HepG2 (cell line): ENCODE results near the gene NLGN2. TPM values are rescaled to one million over a fixed set of nuclear protein-coding genes. Genes with fewer than 3 reads are reported as not detected.

ENCODE experiments used
- ATAC-seq: fragments of 200-7000 bp; cut with Tn5 transposase; 3 replicates; pipeline ENCODE4 v1.9.1; 2020; ENCODE audit warnings: mild to moderate bottlenecking, moderate library complexity
- BruUV-seq: library from RNA; stranded (reverse); fragments of 400-500 nt; replicated peaks from 2 replicates; lab custom pipeline; 2021; lab: Mats Ljungman, UMichigan
- CTCF ChIA-PET: fragments of 300-600 bp; formaldehyde crosslinking; extraction: SDS; loops from one replicate; lab custom pipeline; 2021; ENCODE audit warnings: low total read pairs, inconsistent platforms, low intra/inter-chr PET ratio; lab: Yijun Ruan, JAX
- POLR2A ChIA-PET: fragments of 350-600 bp; sonication (Branson Sonifier 250); formaldehyde crosslinking; loops from one replicate; lab custom pipeline; 2020; ENCODE audit warnings: antibody characterized with exemption, inconsistent platforms; lab: Yijun Ruan, JAX
- DNase-seq: peaks from one replicate; pipeline ENCODE4 v3.0.0-alpha.2; 2015; ENCODE audit warnings: low spot score
- FAIRE-seq: peaks from 3 replicates; lab custom pipeline; 2011; peaks lifted over from hg19 to GRCh38; lab: Jason Lieb, UNC
- H2AFZ ChIP-seq: one replicate; pipeline ENCODE4 v1.6.1; 2011; ENCODE audit warnings: low read length, inconsistent platforms
- H3K27ac ChIP-seq: fragments of 300-600 bp; 3 replicates; pipeline ENCODE4 v1.8.0; 2011; ENCODE audit warnings: mixed run types, mild to moderate bottlenecking, mixed read lengths, low read length, inconsistent platforms; ENCODE audit not compliant: insufficient read depth; ENCODE audit errors: extremely low read length
- H3K27me3 ChIP-seq, 2 experiments: fragments of 200-600 bp in 1 of 2; 2 replicates in 1 of 2; 3 replicates in 1 of 2; pipeline versions ENCODE4 v1.6.0 to v1.8.0; 2011; ENCODE audit warnings: low read length in 2 of 2, mild to moderate bottlenecking in 2 of 2, moderate library complexity in 2 of 2, inconsistent platforms in 1 of 2; ENCODE audit not compliant: insufficient read depth in 2 of 2, control insufficient read depth in 1 of 2
- H3K36me3 ChIP-seq, 2 experiments: fragments of 200-600 bp in 1 of 2; replicated peaks in 1 of 2; 2 replicates in 1 of 2; 3 replicates in 1 of 2; pipeline versions ENCODE4 v1.5.1 to v1.8.0; 2011; ENCODE audit warnings: low read length in 2 of 2, inconsistent platforms in 1 of 2; ENCODE audit not compliant: insufficient read depth in 2 of 2, control insufficient read depth in 1 of 2
- H3K4me1 ChIP-seq: 2 replicates; pipeline ENCODE4 v1.5.1; 2012; ENCODE audit warnings: low read length, inconsistent platforms; ENCODE audit not compliant: insufficient read depth
- H3K4me2 ChIP-seq: 2 replicates; pipeline ENCODE4 v1.6.0; 2011; ENCODE audit warnings: low read depth, low read length, inconsistent platforms
- H3K4me3 ChIP-seq, 3 experiments: fragments of 200-600 bp in 1 of 3; sonication (generic), shearing (Covaris generic) in 1 of 3; replicated peaks in 1 of 3; 2 replicates each; pipeline ENCODE4 v1.5.1; 2011 to 2016; ENCODE audit warnings: low read length in 3 of 3, inconsistent platforms in 2 of 3, low read depth in 2 of 3, mild to moderate bottlenecking in 2 of 3, control low read depth in 1 of 3, mixed read lengths in 1 of 3; ENCODE audit not compliant: insufficient read depth in 1 of 3
- H3K79me2 ChIP-seq: one replicate; pipeline ENCODE4 v1.6.1; 2011; ENCODE audit warnings: low read length, inconsistent platforms; ENCODE audit not compliant: insufficient read depth
- H3K9ac ChIP-seq: 2 replicates; pipeline ENCODE4 v1.6.0; 2011; ENCODE audit warnings: mild to moderate bottlenecking, low read depth, low read length, inconsistent platforms; ENCODE audit not compliant: insufficient read depth
- H3K9me3 ChIP-seq: 2 replicates; pipeline ENCODE4 v1.5.1; 2012; ENCODE audit warnings: mild to moderate bottlenecking, low read length
- H4K20me1 ChIP-seq: 2 replicates; pipeline ENCODE4 v1.6.0; 2011; ENCODE audit warnings: inconsistent platforms, mild to moderate bottlenecking, low read length, moderate library complexity; ENCODE audit not compliant: insufficient read depth
- ATF4 ChIP-seq, 2 experiments: fragments of 450-650 bp in 1 of 2; sonication (generic) in 1 of 2; formaldehyde crosslinking; IDR thresholded peaks; 2 replicates each; pipeline versions ENCODE4 v1.5.0 to v1.8.0; 2020 to 2022; ENCODE audit warnings: mild to moderate bottlenecking in 1 of 2, missing genetic modification reagents in 1 of 2
- HMG20B ChIP-seq: conservative IDR thresholded peaks from 2 replicates; pipeline ENCODE4 v1.6.1; 2016; ENCODE audit warnings: missing genetic modification reagents, missing compliant biosample characterization
- HNF1A ChIP-seq, 2 experiments: sonication (generic) in 1 of 2; formaldehyde crosslinking in 1 of 2; IDR thresholded peaks; 2 replicates each; pipeline versions ENCODE4 v1.4.0 to v1.6.1; 2016 to 2020; ENCODE audit warnings: borderline replicate concordance in 1 of 2, low read depth in 1 of 2, mild to moderate bottlenecking in 1 of 2, missing genetic modification reagents in 1 of 2
- HNRNPK ChIP-seq: fragments of 200-400 bp; formaldehyde crosslinking; IDR thresholded peaks from 2 replicates; pipeline ENCODE4 v1.6.1; 2018; ENCODE audit warnings: low read length, low read depth, moderate library complexity, mild to moderate bottlenecking; ENCODE audit not compliant: poor library complexity, severe bottlenecking
- KLF6 ChIP-seq: IDR thresholded peaks from 2 replicates; pipeline ENCODE4 v1.8.0; 2016; ENCODE audit warnings: missing biosample characterization, missing genetic modification reagents
- MTF2 ChIP-seq: sonication (generic); formaldehyde crosslinking; IDR thresholded peaks from 2 replicates; pipeline ENCODE4 v1.5.0; 2020; ENCODE audit warnings: missing genetic modification reagents, borderline replicate concordance
- POLR2G ChIP-seq: fragments of 200-400 bp; formaldehyde crosslinking; IDR thresholded peaks from 2 replicates; pipeline ENCODE4 v1.6.1; 2018; ENCODE audit warnings: mild to moderate bottlenecking, low read depth, low read length, moderate library complexity
- RNF219 ChIP-seq: sonication (generic); formaldehyde crosslinking; IDR thresholded peaks from 2 replicates; pipeline ENCODE4 v1.5.0; 2020; ENCODE audit warnings: mild to moderate bottlenecking, missing genetic modification reagents
- SNAI1 ChIP-seq: sonication (generic); formaldehyde crosslinking; IDR thresholded peaks from 2 replicates; pipeline ENCODE4 v1.5.0; 2020; ENCODE audit warnings: mild to moderate bottlenecking, missing genetic modification reagents, borderline replicate concordance
- TBL1XR1 ChIP-seq: fragments of 150-350 bp; IDR thresholded peaks from 2 replicates; pipeline ENCODE4 v1.6.1; 2014; ENCODE audit warnings: borderline replicate concordance, low read length; ENCODE audit not compliant: partially characterized antibody
- TEAD2 ChIP-seq: sonication (generic); formaldehyde crosslinking; IDR thresholded peaks from 2 replicates; pipeline ENCODE4 v1.9.0; 2021; ENCODE audit warnings: missing genetic modification reagents
- ZEB1 ChIP-seq: IDR thresholded peaks from 2 replicates; pipeline ENCODE4 v1.6.1; 2012; ENCODE audit warnings: mild to moderate bottlenecking, low read depth, inconsistent platforms; ENCODE audit not compliant: insufficient replicate concordance
- ZNF644 ChIP-seq: IDR thresholded peaks from 2 replicates; pipeline ENCODE4 v1.6.1; 2016; ENCODE audit warnings: low read depth
- ZNF879 ChIP-seq: sonication (generic); formaldehyde crosslinking; IDR thresholded peaks from 2 replicates; pipeline ENCODE4 v1.8.1; 2023; ENCODE audit warnings: missing genetic modification reagents
- WGBS: methylation state at CpG from one replicate; pipeline ENCODE4 v1.1.6; 2017; ENCODE audit warnings: low lambda C conversion rate; 5-methylcytosine and 5-hydroxymethylcytosine counted together
- in situ Hi-C: cut with HindIII; loops from 2 replicates; pipeline ENCODE4 v1.10.0; 2017; ENCODE audit warnings: low pct_unique_long_range_greater_than_20kb; ENCODE audit not compliant: extremely low pct_ligation_motif_present
- intact Hi-C: fragments of 100-400 bp; cut with micrococcal nuclease; formaldehyde crosslinking; loops from one replicate; pipeline ENCODE4 v1.10.0; 2022; ENCODE audit not compliant: unreplicated experiment
- polyA plus RNA-seq, 8 experiments: library from polyadenylated mRNA; depleted of rRNA in 3 of 8; stranded (reverse) in 7 of 8; unstranded in 1 of 8; fragments of >200 nt; fragmentation: Illumina TruSeq in 4 of 8; extraction: Trizol in 4 of 8; gene quantifications; 2 replicates each; pipeline versions ENCODE4 v1.2.1 to v1.2.3, GENCODE V29; 2011 to 2016; ENCODE audit warnings: low read depth in 4 of 8, missing spikeins in 1 of 8, mixed read lengths in 1 of 8; ENCODE audit not compliant: insufficient read depth in 1 of 8
- total RNA-seq, 5 experiments: library from RNA; depleted of rRNA; stranded (reverse); fragments of >200 nt; fragmentation: Illumina TruSeq; extraction: Trizol; gene quantifications; 2 replicates each; pipeline ENCODE4 v1.2.3, GENCODE V29; 2016; ENCODE audit warnings: low read depth in 1 of 5

The NLGN2 gene
- total and polyA plus RNA-seq, 2 of the 13 experiments (the other 11 are each of a cell fraction or from before 2014, with no cell fraction given): 1.9 to 11.0 TPM

GRCh38 chr17:7380321-7380720 lies 27.3 kb upstream of the NLGN2 start (continued):
- TF ChIP-seq TBL1XR1 (no peak), ATF4 (CRISPR knock-in tag; IDR thresholded peaks at IDR 0.05) (no peak), RNF219 (CRISPR knock-in tag) (no peak), TEAD2 (CRISPR knock-in tag) (no peak), HMG20B (CRISPR knock-in tag) (no peak), ZNF879 (CRISPR knock-in tag) (no peak)

- H3K4me2 ChIP-seq: peak within 1 kb of the TSS; percentile 88
- FAIRE-seq: no peak
- H3K27me3 ChIP-seq: peaks cover 0 to 7% of the 10 kb centered on the region in 2 experiments; a peak in 1 of 5 replicates
- H3K4me3 ChIP-seq: peak within 1 kb of the TSS; percentile 62 to 83 (median 77)
- H4K20me1 ChIP-seq: no peaks in the 10 kb centered on the region
- peaks cover 21% of the 10 kb centered on the region for H3K4me1 ChIP-seq
- peaks cover 4% of the 10 kb centered on the region; the same call in 1 of the 2 replicates for H3K9me3 ChIP-seq
- peak; percentile 77 for ATAC-seq
- TSS peak; percentile 79 for BruUV-seq
- ChIA-PET CTCF (no interaction called here), POLR2A (interaction anchor here (0.6 to 2.1 kb wide), 7 partner anchors 9 to 100 kb away, joined by 3 to 24 read pairs (median 3); partner anchors contain the start of genes PLSCR3, SLC2A4, TMEM102 and TMEM256)
- H2AFZ ChIP-seq: peak within 1 kb of the TSS; percentile 64
- H3K9ac ChIP-seq: peak within 1 kb of the TSS; percentile 70
- in situ Hi-C loops: no loop called here
- no peaks in the 10 kb centered on the region for H3K79me2 ChIP-seq
- H3K36me3 ChIP-seq: no peaks in the 10 kb centered on the region
- peak; percentile 24 for DNase-seq
- 2% methylated on average over 47 of the region's 52 CpGs for whole genome bisulfite sequencing
- intact Hi-C loops: no loop called here
- no peak within 1 kb of the TSS for H3K27ac ChIP-seq
- TF ChIP-seq HNF1A (IDR thresholded peaks at IDR 0.05; ENCODE audit: low read depth): no peak
- TF ChIP-seq HNF1A (CRISPR knock-in tag; IDR thresholded peaks at IDR 0.05; ENCODE audit: borderline replicate concordance): no peak
- no peak for TF ChIP-seq ZEB1
- TF ChIP-seq POLR2G: peak; percentile 77
- TF ChIP-seq MTF2 (CRISPR knock-in tag): 0 out of 2 replicates have a peak, but pooled peaks have one; percentile 50
- TF ChIP-seq HNRNPK: peak; percentile 20
- no peak for TF ChIP-seq ZNF644 (CRISPR knock-in tag)
- TF ChIP-seq KLF6: 0 out of 2 replicates have a peak, but pooled peaks have one; percentile 40
- TF ChIP-seq SNAI1 (CRISPR knock-in tag): no peak
These were observed 26.6 kb upstream of the NLGN2 start, which contains the start of gene TNK1 for GRCh38 chr17:7380855-7381683. TSS of gene TNK1 (plus strand) at chr17:7381089. CDS start at chr17:7382927, 1,838 bp downstream.
